ENCODE results near the gene OR11H6. TPM values are rescaled to one million over a fixed set of nuclear protein-coding genes. Genes with fewer than 3 reads are reported as not detected.
"Not testable (repeated sequence)": the region's sequence is repeated elsewhere in the genome, so short reads cannot be mapped to it uniquely, and the experiment has no call there.

OR11H6 gene, protein sequence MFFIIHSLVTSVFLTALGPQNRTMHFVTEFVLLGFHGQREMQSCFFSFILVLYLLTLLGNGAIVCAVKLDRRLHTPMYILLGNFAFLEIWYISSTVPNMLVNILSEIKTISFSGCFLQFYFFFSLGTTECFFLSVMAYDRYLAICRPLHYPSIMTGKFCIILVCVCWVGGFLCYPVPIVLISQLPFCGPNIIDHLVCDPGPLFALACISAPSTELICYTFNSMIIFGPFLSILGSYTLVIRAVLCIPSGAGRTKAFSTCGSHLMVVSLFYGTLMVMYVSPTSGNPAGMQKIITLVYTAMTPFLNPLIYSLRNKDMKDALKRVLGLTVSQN
- total RNA-seq: not detected
- not detected for polyA plus RNA-seq
- total RNA-seq: 0 reads per million in 6 experiments

DNA sequence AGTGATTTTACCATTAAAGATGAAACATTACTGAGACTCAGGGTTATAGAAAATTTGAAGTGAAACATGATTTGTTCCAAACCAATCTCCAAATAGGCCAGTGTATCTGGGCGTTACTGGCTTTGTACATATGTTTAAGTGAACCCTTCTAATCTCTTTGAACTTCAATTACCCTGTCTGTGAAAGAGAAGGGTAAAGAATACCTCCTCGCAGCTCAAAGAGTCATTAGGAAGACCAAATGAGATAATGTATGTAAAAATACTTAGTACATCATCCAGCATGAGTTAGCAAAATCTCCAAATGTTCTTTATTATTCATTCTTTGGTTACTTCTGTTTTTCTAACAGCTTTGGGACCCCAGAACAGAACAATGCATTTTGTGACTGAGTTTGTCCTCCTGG, at the start of gene OR11H6:
OR11H6 (plus strand) TSS at position 301 of the 400 bp plus-strand sequence; CDS start at position 301, 0 bp downstream.
- POLR2A ChIA-PET: no interaction called here
- no peak for ATAC-seq
- Mint-ChIP-seq H3K27me3 (peaks cover 7 to 22% (median 13%) of the 10 kb centered on the region in 5 donors), H3K9me3 (peaks cover 0 to 16% (median 5%) of the 10 kb centered on the region in 9 donors), H3K27ac (no peak within 1 kb of the TSS), H3K4me1 (no peaks in the 10 kb centered on the region), H3K4me3 (no peak within 1 kb of the TSS), H3K36me3 (peaks cover 0 to 4% (median 0%) of the 10 kb centered on the region in 3 donors)
- DNase-seq: no peak

DNA sequence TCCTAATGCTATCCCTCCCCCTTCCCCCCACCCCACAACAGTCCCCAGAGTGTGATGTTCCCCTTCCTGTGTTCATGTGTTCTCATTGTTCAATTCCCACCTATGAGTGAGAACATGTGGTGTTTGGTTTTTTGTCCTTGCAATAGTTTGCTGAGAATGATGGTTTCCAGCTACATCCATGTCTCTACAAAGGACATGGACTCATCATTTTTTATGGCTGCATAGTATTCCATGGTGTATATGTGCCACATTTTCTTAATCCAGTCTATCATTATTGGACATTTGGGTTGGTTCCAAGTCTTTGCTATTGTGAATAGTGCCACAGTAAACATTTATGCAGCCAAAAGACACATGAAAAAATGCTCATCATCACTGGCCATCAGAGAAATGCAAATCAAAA, 49.3 kb upstream of the OR11H6 start:
- H3K9me3 Mint-ChIP-seq, POLR2A ChIA-PET, DNase-seq, H3K4me3 Mint-ChIP-seq, H3K27ac Mint-ChIP-seq, ATAC-seq, H3K4me1 Mint-ChIP-seq, H3K36me3 Mint-ChIP-seq: not testable (repeated sequence)
- peaks cover 7 to 11% (median 8%) of the 10 kb centered on the region in 5 donors for H3K27me3 Mint-ChIP-seq

DNA sequence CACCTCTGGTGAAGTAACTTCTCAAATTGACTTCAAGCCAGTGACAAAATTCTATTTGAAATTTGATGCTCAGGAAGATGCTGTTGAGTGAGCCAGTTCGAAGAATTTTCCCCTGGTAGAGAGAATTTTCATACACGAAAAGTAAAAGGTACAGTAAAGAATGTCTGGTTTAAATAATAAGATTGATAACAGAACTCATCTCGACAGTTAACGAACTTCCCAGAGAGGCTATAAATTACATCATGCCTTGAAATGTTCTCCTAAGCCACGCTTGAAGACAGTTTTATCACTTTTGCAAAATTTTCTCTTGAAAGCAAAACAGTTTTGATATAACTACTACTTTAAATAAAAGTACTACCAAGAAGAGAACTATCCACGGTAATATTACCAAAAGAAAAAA, 47.2 kb upstream of the OR11H6 start:
- POLR2A ChIA-PET: no interaction called here

DNA sequence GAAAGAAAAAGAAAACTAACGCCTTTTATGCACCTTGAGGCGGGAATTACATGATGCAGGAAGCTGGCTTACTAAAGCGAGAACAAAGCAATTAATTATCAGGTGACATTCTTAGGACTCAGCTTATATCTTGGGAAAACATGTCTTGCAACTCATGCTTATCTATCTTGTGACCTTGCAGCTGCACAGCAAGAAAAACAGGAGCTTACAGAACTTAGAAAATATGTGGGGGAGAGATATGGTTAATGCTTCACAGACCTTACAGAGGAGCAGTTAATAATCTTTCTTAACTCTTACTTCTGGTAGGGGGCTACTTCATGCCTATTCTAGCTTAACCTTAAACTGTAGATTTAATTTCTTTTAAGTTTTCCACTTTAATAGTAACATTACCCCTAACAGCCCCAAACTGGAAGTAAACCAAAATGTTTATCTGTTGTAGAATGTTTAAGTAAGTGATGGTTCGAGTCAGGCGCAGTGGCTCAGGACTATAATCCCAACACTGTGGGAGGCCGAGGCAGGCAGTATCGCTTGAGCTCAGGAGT, 46.0 kb upstream of the OR11H6 start:
- Mint-ChIP-seq H3K9me3 (peaks cover 0 to 2% (median 0%) of the 10 kb centered on the region in 9 donors), H3K4me1 (no peaks in the 10 kb centered on the region), H3K27ac (peak overlapping the region in 1 of 10 donors; percentile 63), H3K4me3 (no peak overlapping the region), H3K36me3 (no peaks in the 10 kb centered on the region), H3K27me3 (peaks cover 2 to 18% (median 11%) of the 10 kb centered on the region in 5 donors)
- DNase-seq: no peak
- ATAC-seq: no peak
- POLR2A ChIA-PET: no interaction called here

More for the DNA sequence above, 47.2 kb upstream of the OR11H6 start:
- no peak for ATAC-seq
- Mint-ChIP-seq H3K27ac (no peak overlapping the region), H3K4me3 (no peak overlapping the region), H3K36me3 (no peaks in the 10 kb centered on the region), H3K9me3 (peaks cover 0 to 2% (median 0%) of the 10 kb centered on the region in 9 donors), H3K4me1 (no peaks in the 10 kb centered on the region), H3K27me3 (peaks cover 2 to 17% (median 11%) of the 10 kb centered on the region in 5 donors)
- DNase-seq: no peak

DNA sequence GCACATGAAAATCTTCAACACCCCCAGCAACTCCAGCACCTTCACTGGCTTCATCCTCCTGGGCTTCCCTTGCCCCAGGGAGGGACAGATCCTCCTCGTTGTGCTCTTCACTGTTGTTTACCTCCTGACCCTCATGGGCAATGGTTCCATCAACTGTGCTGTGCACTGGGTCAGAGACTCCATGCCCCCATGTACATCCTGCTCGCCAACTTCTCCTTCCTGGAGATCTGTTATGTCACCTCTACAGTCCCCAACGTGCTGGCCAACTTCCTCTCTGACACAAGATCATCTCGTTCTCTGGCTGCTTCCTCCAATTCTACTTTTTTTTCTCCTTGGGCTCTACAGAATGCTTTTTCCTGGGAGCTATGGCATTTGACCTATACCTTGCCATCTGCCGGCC, 44.3 kb upstream of the OR11H6 start:
- H3K4me3 Mint-ChIP-seq: no peak overlapping the region
- POLR2A ChIA-PET: no interaction called here
- DNase-seq (no peak), ATAC-seq (no peak)
- H3K4me1 Mint-ChIP-seq: no peaks in the 10 kb centered on the region
- H3K27me3 Mint-ChIP-seq: peaks cover 2 to 16% (median 11%) of the 10 kb centered on the region in 5 donors
- no peak overlapping the region for H3K27ac Mint-ChIP-seq
- no peaks in the 10 kb centered on the region for H3K36me3 Mint-ChIP-seq
- H3K9me3 Mint-ChIP-seq: peaks cover 0 to 2% (median 0%) of the 10 kb centered on the region in 9 donors

DNA sequence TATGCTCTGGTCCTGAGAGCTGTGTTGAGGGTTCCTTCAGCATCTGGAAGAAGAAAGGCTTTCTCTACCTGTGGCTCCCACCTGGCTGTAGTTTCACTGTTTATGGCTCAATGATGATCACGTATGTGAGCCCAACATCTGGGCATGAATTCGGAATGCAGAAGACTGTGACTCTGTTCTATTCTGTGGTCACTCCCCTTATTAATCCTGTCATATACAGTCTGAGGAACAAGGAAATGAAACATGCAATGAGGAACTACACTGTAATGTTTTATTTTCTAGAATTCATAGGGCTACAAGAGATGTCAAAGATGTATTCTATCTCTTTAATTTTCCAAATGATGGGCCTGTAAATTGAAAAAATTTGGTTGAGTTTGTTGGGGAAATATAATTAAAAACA, 43.6 kb upstream of the OR11H6 start:
- Mint-ChIP-seq H3K27me3 (peaks cover 2 to 16% (median 12%) of the 10 kb centered on the region in 5 donors), H3K36me3 (no peaks in the 10 kb centered on the region), H3K27ac (no peak overlapping the region), H3K4me1 (no peaks in the 10 kb centered on the region), H3K4me3 (no peak overlapping the region), H3K9me3 (peaks cover 0 to 2% (median 0%) of the 10 kb centered on the region in 9 donors)
- DNase-seq (no peak), ATAC-seq (no peak)
- POLR2A ChIA-PET: no interaction called here

DNA sequence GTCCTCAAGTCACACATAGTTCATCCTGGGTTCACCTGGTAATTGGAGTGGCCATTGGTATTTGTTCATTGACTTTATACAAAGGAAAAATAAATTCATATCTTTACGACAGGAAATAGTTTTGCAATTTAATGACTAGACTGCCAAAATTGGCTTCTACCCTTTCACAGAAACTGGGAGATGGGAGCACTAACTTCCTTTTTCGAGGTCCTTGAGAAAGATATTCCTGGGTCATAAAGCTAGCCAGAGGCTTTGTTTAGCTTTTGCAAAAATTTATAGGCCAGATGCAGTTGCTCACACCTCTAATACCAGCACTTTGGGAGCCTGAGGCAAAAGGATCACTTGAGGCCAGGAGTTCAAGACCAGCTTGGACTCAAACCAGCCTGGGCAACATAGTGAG, 43.0 kb upstream of the OR11H6 start:
- H3K4me3 Mint-ChIP-seq: no peak overlapping the region
- peaks cover 2 to 16% (median 12%) of the 10 kb centered on the region in 5 donors for H3K27me3 Mint-ChIP-seq
- H3K4me1 Mint-ChIP-seq: no peaks in the 10 kb centered on the region
- ATAC-seq (no peak), DNase-seq (no peak)
- no peak overlapping the region for H3K27ac Mint-ChIP-seq
- peaks cover 0 to 2% (median 0%) of the 10 kb centered on the region in 9 donors for H3K9me3 Mint-ChIP-seq
- POLR2A ChIA-PET: no interaction called here
- H3K36me3 Mint-ChIP-seq: no peaks in the 10 kb centered on the region

DNA sequence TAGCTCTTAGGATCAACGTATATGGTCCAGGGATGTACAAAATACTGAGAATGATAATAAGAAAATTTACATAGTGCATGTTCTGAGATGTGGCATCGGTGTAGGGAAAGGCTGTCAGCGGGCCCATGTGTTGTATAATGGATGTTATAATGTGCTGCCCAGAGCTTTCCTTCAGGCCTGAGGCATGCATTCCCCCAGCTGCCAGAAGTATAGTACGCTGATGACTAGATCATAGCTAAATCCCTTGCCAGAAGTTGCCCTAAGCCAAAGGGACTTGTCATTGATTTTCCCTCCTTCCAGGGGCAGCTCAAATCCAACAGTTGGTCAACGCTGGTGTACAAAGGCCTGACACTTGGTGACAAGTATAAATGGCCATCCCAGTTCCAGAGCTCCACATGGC, 39.3 kb upstream of the OR11H6 start:
- DNase-seq (no peak), ATAC-seq (no peak)
- no peaks in the 10 kb centered on the region for H3K9me3 Mint-ChIP-seq
- H3K36me3 Mint-ChIP-seq: no peaks in the 10 kb centered on the region
- peaks cover 3 to 41% (median 13%) of the 10 kb centered on the region in 5 donors for H3K27me3 Mint-ChIP-seq
- no peaks in the 10 kb centered on the region for H3K4me1 Mint-ChIP-seq
- POLR2A ChIA-PET: no interaction called here
- no peak overlapping the region for H3K4me3 Mint-ChIP-seq
- no peak overlapping the region for H3K27ac Mint-ChIP-seq

DNA sequence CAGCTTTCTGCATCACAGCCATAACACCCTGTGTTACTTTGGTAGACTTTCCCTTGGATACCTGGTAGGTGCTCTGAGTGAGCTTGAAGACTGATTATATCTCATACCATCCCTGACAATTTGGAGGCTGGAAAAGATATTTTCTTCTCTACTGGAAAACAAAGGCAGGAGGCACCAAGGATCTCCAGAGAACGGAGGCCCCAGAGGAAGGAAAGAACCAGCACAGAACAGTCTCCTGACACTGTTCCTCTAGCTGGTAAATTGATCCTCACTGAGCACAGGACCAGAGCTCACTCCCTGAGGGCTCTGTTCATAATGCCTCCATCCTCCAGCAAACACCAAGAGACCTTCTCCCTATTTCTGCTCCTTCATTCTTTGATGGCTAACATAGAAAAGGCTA, 32.9 kb upstream of the OR11H6 start, which contains the start of gene OR11G2:
OR11G2 (plus strand) TSS at position 301 of the 400 bp plus-strand sequence. CDS start 6,542 bp downstream, outside the sequence.
- H3K36me3 Mint-ChIP-seq: no peaks in the 10 kb centered on the region
- no peak for DNase-seq
- no peak for ATAC-seq
- H3K4me1 Mint-ChIP-seq: peaks cover 0 to 6% (median 0%) of the 10 kb centered on the region in 4 donors
- no peaks in the 10 kb centered on the region for H3K9me3 Mint-ChIP-seq
- no peak within 1 kb of the TSS for H3K27ac Mint-ChIP-seq
- no peak within 1 kb of the TSS for H3K4me3 Mint-ChIP-seq
- POLR2A ChIA-PET: no interaction called here
- peaks cover 2 to 40% (median 7%) of the 10 kb centered on the region in 5 donors for H3K27me3 Mint-ChIP-seq

DNA sequence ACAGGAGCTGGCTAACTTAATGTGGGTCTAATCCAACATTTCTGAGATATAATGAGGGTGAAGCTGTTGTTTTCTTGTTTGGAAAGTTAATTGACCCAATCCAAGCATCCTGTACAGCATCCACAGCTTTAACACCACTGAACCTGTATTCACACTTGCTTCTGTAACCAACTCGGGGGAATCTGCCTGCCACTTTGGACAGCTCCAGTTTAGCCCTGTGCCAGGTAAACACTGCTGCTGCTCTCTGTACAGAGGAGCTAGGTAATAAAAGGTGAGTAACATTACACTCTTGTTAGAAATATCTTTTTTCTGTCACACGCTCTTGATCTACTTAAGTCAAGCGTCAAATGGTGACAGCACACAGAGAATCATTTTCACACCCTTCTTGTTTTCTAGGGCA, 32.1 kb upstream of the OR11H6 start:
- DNase-seq: no peak
- Mint-ChIP-seq H3K4me1 (peaks cover 0 to 6% (median 0%) of the 10 kb centered on the region in 4 donors), H3K27ac (no peak overlapping the region), H3K9me3 (no peaks in the 10 kb centered on the region), H3K27me3 (peaks cover 2 to 32% (median 8%) of the 10 kb centered on the region in 5 donors), H3K4me3 (no peak overlapping the region), H3K36me3 (no peaks in the 10 kb centered on the region)
- ATAC-seq: no peak
- POLR2A ChIA-PET: no interaction called here

DNA sequence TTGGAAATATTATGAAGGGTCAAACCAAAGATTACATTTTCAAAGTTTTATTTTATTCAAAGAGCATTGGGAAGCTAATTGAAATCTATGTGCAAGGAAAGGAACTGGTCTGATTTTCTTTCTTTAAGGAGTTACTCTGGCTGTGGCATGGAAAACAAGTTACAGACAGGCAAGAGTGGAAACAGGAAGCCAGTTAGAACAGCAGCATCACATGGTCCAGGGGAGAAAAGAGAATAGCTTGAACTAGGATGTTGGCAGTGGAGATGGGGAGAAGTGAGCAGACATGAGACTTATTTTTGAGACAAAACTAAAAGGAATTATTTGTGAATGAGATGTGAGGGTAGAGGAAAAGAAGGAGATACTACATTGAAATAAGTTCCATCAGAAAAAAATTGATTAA, 29.4 kb upstream of the OR11H6 start:
- Mint-ChIP-seq H3K27ac (peak overlapping the region in 1 of 10 donors; percentile 13), H3K27me3 (peaks cover 2 to 25% (median 17%) of the 10 kb centered on the region in 5 donors), H3K4me3 (no peak overlapping the region), H3K36me3 (no peaks in the 10 kb centered on the region), H3K4me1 (peaks cover 0 to 6% (median 0%) of the 10 kb centered on the region in 4 donors), H3K9me3 (no peaks in the 10 kb centered on the region)
- DNase-seq: no peak
- POLR2A ChIA-PET: no interaction called here
- ATAC-seq: no peak

DNA sequence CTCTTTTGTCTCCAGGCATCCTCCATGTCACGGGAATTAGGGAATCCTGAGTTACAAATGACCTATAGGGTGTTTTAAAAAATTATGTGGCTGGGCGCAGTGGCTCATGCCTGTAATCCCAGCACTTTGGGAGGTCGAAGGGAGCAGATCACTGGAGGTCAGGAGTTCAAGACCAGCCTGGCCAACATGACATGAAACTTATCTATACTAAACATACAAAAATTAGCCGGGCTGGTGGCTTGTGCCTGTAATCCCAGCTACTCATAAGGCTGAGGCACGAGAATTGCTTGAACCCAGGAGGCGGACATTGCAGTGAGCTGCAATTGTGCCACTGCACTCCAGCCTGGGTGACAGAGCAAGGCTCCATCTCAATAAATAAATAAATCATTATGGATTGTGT, 28.3 kb upstream of the OR11H6 start:
- H3K9me3 Mint-ChIP-seq, ATAC-seq, DNase-seq, H3K4me1 Mint-ChIP-seq, H3K4me3 Mint-ChIP-seq, H3K27ac Mint-ChIP-seq, POLR2A ChIA-PET, H3K36me3 Mint-ChIP-seq: not testable (repeated sequence)
- H3K27me3 Mint-ChIP-seq: peaks cover 6 to 33% (median 21%) of the 10 kb centered on the region in 5 donors

DNA sequence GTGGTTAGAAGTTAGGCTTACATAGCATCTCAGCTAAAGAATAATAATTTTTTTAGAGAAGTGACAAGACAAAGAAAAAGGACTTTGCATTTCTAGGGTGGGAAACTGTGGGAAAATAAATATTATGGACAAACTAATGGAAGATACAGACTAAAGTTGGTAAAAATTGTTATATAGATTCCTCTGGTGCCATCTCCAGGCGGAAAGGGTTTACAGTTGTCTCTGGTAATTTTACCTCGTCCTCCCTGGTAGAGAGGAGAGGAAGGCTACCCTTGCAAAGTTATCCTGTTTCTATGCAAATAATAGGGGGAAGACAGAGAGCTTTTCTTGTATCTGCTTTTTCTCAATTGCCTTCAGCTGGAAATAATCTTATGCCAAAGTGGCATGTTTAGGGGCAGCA, 27.6 kb upstream of the OR11H6 start:
- H3K9me3 Mint-ChIP-seq: no peaks in the 10 kb centered on the region
- peaks cover 0 to 3% (median 0%) of the 10 kb centered on the region in 4 donors for H3K4me1 Mint-ChIP-seq
- POLR2A ChIA-PET: no interaction called here
- no peak overlapping the region for H3K27ac Mint-ChIP-seq
- peaks cover 6 to 33% (median 21%) of the 10 kb centered on the region in 5 donors for H3K27me3 Mint-ChIP-seq
- no peaks in the 10 kb centered on the region for H3K36me3 Mint-ChIP-seq
- ATAC-seq: no peak
- no peak overlapping the region for H3K4me3 Mint-ChIP-seq
- no peak for DNase-seq
